Body of pancreas (tissue), 4 donors: ENCODE results near the gene GNLY. TPM values are rescaled to one million over a fixed set of nuclear protein-coding genes. Genes with fewer than 3 reads are reported as not detected.

Experiments used
- ATAC-seq: fragments of 150-250 bp; one replicate; pipeline ENCODE4 v1.9.1; 2016
- DNase-seq, 4 donors: peaks; one replicate each; pipeline ENCODE4 v3.0.0-alpha.2; 2019
- H3K27ac ChIP-seq, 4 donors: fragments of 200-600 bp; sonication (generic); 1 replicate in 3 of 4; 2 replicates in 1 of 4; pipeline versions ENCODE4 v1.5.1 to v1.6.1; 2016 to 2019; ENCODE audit warnings: mild to moderate bottlenecking in 1 of 4, mixed read lengths in 1 of 4, moderate library complexity in 1 of 4
- H3K27me3 ChIP-seq, 2 donors: fragments of 200-600 bp; sonication (generic); one replicate each; pipeline ENCODE4 v1.6.0; 2016; ENCODE audit warnings: mild to moderate bottlenecking in 1 of 2
- H3K36me3 ChIP-seq, 2 donors: fragments of 200-600 bp; sonication (generic); replicated peaks in 1 of 2; 2 replicates each; pipeline ENCODE4 v1.5.1; 2016; ENCODE audit warnings: low read depth in 2 of 2; ENCODE audit not compliant: insufficient read depth in 1 of 2
- H3K4me1 ChIP-seq: fragments of 200-600 bp; sonication (generic); one replicate; pipeline ENCODE4 v1.6.0; 2016
- H3K4me3 ChIP-seq, 2 donors: fragments of 200-600 bp; sonication (generic); 1 replicate in 1 of 2; 2 replicates in 1 of 2; pipeline ENCODE4 v1.5.1; 2016 to 2019
- H3K9me3 ChIP-seq, 3 donors: fragments of 200-600 bp; sonication (generic); 1 replicate in 2 of 3; 2 replicates in 1 of 3; pipeline ENCODE4 v1.5.1; 2016
- CTCF ChIP-seq, 7 experiments: fragments of 450-650 bp in 4 of 7; fragments of 200-600 bp in 3 of 7; sonication (generic) in 3 of 7; IDR thresholded peaks; one replicate each; pipeline ENCODE4 v1.5.1; 2016 to 2019; ENCODE audit warnings: antibody characterized with exemption in 7 of 7
- POLR2A ChIP-seq, 3 donors: fragments of 450-650 bp; IDR thresholded peaks; one replicate each; pipeline ENCODE4 v1.6.1; 2016; ENCODE audit warnings: antibody characterized with exemption in 3 of 3, mild to moderate bottlenecking in 2 of 3
- WGBS, 2 donors: methylation state at CpG; one replicate each; pipeline ENCODE4 v1.1.5; 2017; 5-methylcytosine and 5-hydroxymethylcytosine counted together
- intact Hi-C: fragments of 100-400 bp; cut with DNase I; formaldehyde crosslinking; loops from one replicate; pipeline ENCODE4 v1.15.1; 2023
- total RNA-seq, 2 donors: library from RNA; depleted of rRNA; stranded (reverse); fragments of >200 nt; gene quantifications; one replicate each; pipeline ENCODE4 v1.1.0, GENCODE V29; 2016

The GNLY gene
- total RNA-seq, 2 donors from 2014 or later = 5.6 TPM; not detected in 1

- Histone ChIP-seq H3K27me3 (no peaks in the 10 kb centered on the region), H3K4me3 (no peak overlapping the region), H3K36me3 (no peaks in the 10 kb centered on the region), H3K27ac (no peak overlapping the region), H3K9me3 (no peaks in the 10 kb centered on the region), H3K4me1 (peaks cover 15% of the 10 kb centered on the region)
- TF ChIP-seq CTCF (IDR thresholded peaks at IDR 0.05) (no peak), POLR2A (IDR thresholded peaks at IDR 0.05) (no peak)
- WGBS, 2 donors = 83 to 84% methylated on average over 7 of the region's 7 CpGs
- ATAC-seq (no peak), DNase-seq (no peak)
- intact Hi-C loops = no loop called here
Observed at GRCh38 chr2:85718009-85718391, 23.8 kb downstream of the GNLY start.

- H3K27me3 ChIP-seq = no peaks in the 10 kb centered on the region
- intact Hi-C loops = no loop called here
- 39 to 58% methylated on average over 5 to 10 of the region's 10 CpGs for WGBS, 2 donors
- ATAC-seq = peak; percentile 33
- H3K36me3 ChIP-seq = no peaks in the 10 kb centered on the region
- DNase-seq = peak in 2 of 4 donors; percentile 40 to 50
- TF ChIP-seq CTCF (IDR thresholded peaks at IDR 0.05) (no peak), POLR2A (IDR thresholded peaks at IDR 0.05) (no peak)
- no peaks in the 10 kb centered on the region for H3K9me3 ChIP-seq
- H3K4me3 ChIP-seq = no peak overlapping the region
- H3K27ac ChIP-seq = no peak overlapping the region
- H3K4me1 ChIP-seq = peaks cover 12% of the 10 kb centered on the region
Observed at GRCh38 chr2:85718885-85719492, 24.8 kb downstream of the GNLY start.

GRCh38 chr2:85719609-85720240, 25.6 kb downstream of the GNLY start:
- peak in 1 of 4 donors; percentile 52 for DNase-seq

GRCh38 chr2:85720533-85720932, 26.4 kb downstream of the GNLY start:
- intact Hi-C loops = loop anchor here (10.0 kb wide), 1 partner anchor 364 kb away; no protein-coding TSS in a partner anchor
- Histone ChIP-seq H3K4me3 (no peak overlapping the region), H3K27ac (no peak overlapping the region), H3K9me3 (no peaks in the 10 kb centered on the region), H3K27me3 (no peaks in the 10 kb centered on the region), H3K4me1 (peaks cover 12% of the 10 kb centered on the region), H3K36me3 (no peaks in the 10 kb centered on the region)
- ATAC-seq = no peak
- no peak for DNase-seq
- 95 to 100% methylated on average over 1 of the region's 1 CpG for WGBS, 2 donors
- no peak for TF ChIP-seq CTCF (IDR thresholded peaks at IDR 0.05)
- TF ChIP-seq POLR2A (IDR thresholded peaks at IDR 0.05) = no peak

More at GRCh38 chr2:85719609-85720240, 25.6 kb downstream of the GNLY start:
- Histone ChIP-seq H3K27ac (no peak overlapping the region), H3K27me3 (no peaks in the 10 kb centered on the region), H3K4me1 (peaks cover 12% of the 10 kb centered on the region), H3K36me3 (no peaks in the 10 kb centered on the region), H3K4me3 (no peak overlapping the region), H3K9me3 (no peaks in the 10 kb centered on the region)
- intact Hi-C loops = loop anchor here (10.0 kb wide), 1 partner anchor 365 kb away; no protein-coding TSS in a partner anchor
- 73 to 89% methylated on average over 6 of the region's 6 CpGs for WGBS, 2 donors
- ATAC-seq = no peak
- TF ChIP-seq POLR2A (IDR thresholded peaks at IDR 0.05) (no peak), CTCF (IDR thresholded peaks at IDR 0.05) (no peak)
